Activated naive CD8-positive, alpha-beta T cell treated with anti-CD3 and anti-CD28 coated beads, Interleukin-2, amount 50 U/mL, for 24 hours (primary cell): ENCODE results near the gene LAMA3.

Source experiments
- ATAC-seq: fragments of 150-1000 bp; cut with Tn5 transposase; one replicate; pipeline ENCODE4 v1.10.0; 2021
- DNase-seq: peaks from one replicate; pipeline ENCODE4 v3.0.0; 2021
- H3K27ac Mint-ChIP-seq: one replicate; pipeline ENCODE4 v1.8.0; 2021; ENCODE audit warnings: mild to moderate bottlenecking, mixed read lengths
- H3K27me3 Mint-ChIP-seq: one replicate; pipeline ENCODE4 v1.8.0; 2021; ENCODE audit warnings: mixed read lengths
- H3K36me3 Mint-ChIP-seq: one replicate; pipeline ENCODE4 v1.8.0; 2021; ENCODE audit warnings: low read depth, mixed read lengths
- H3K4me1 Mint-ChIP-seq: one replicate; pipeline ENCODE4 v1.8.0; 2021; ENCODE audit warnings: mixed read lengths
- H3K4me3 Mint-ChIP-seq: one replicate; pipeline ENCODE4 v1.8.0; 2021; ENCODE audit warnings: mild to moderate bottlenecking, moderate library complexity, mixed read lengths
- H3K9me3 Mint-ChIP-seq: one replicate; pipeline ENCODE4 v1.8.0; 2021; ENCODE audit warnings: mixed read lengths

The LAMA3 gene

DNA sequence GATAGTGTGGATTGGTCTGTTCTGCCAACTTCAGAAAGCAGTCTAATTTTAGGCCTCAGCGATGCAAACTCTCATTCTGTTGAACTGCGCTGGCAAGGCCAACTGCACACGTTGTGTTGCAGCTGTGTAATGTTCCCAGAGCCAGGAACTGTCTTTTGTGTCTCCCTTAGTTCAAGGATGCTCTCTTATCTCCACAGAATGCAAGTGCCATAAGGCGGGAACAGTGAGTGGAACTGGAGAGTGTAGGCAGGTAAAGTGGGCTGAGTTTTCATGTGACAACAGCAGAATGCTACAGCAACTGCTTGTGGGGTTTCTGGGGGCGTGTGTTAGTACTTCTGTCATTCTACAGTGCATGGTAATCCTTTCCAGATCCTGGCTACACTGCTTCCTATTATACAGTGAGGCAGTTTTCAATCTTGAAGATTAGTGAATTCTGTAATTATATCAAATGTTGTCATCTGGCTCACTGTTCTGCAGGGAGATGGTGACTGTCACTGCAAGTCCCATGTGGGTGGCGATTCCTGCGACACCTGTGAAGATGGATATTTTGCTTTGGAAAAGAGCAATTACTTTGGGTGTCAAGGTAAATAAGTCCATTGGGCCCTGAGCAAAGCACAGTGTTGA lies 125.8 kb downstream of the LAMA3 start:
- peaks cover 16% of the 10 kb centered on the region for H3K4me1 Mint-ChIP-seq
- H3K4me3 Mint-ChIP-seq: no peak overlapping the region
- H3K36me3 Mint-ChIP-seq: peaks cover 2% of the 10 kb centered on the region
- H3K9me3 Mint-ChIP-seq: no peaks in the 10 kb centered on the region
- peaks cover 4% of the 10 kb centered on the region for H3K27me3 Mint-ChIP-seq
- DNase-seq (no peak), ATAC-seq (no peak)
- H3K27ac Mint-ChIP-seq: no peak overlapping the region

DNA sequence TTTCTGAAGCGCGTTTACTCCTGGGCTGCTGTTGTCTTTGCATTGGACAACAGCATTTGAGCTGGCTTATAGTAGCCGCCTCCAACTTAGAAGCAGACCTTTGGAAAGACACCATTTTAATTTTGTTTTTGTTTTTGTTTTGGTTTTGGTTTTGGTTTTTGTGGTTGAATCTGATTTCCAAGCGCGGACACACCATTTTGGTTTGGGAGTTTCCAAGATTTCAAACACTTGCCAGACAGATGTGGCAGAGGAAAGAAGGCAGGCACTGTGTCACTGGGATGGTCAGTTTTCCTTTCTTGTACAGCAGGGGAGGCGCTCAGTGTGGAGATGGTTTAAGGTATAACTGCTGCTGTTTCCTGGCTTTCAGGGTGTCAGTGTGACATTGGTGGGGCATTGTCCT lies 126.8 kb downstream of the LAMA3 start:
- H3K27ac Mint-ChIP-seq: no peak overlapping the region
- peaks cover 7% of the 10 kb centered on the region for H3K4me1 Mint-ChIP-seq
- H3K36me3 Mint-ChIP-seq: peaks cover 2% of the 10 kb centered on the region
- no peak overlapping the region for H3K4me3 Mint-ChIP-seq
- H3K27me3 Mint-ChIP-seq: peaks cover 4% of the 10 kb centered on the region
- DNase-seq (no peak), ATAC-seq (no peak)
- no peaks in the 10 kb centered on the region for H3K9me3 Mint-ChIP-seq

DNA sequence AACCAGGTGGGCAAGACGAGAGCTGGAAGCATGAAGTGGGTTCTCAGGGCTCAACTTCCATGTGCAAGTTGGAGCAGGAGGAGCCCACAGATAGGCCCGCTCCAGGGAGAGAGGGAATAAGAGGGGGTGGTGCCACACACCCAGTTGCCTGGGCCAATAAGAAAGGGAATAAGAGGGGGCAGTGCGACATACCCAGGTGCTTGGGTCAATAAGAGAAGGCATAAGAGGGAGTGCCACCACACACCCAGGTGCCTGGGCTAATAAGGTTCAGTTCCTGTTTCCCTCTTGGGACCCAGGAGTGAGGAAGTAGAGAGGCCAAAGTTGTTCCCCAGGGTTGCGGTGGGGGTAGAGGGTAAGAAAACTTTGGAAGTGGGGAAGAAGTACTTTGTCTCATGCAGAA lies 127.5 kb downstream of the LAMA3 start:
- Mint-ChIP-seq H3K9me3 (no peaks in the 10 kb centered on the region), H3K4me3 (no peak overlapping the region), H3K36me3 (no peaks in the 10 kb centered on the region), H3K4me1 (peaks cover 2% of the 10 kb centered on the region), H3K27me3 (peaks cover 1% of the 10 kb centered on the region), H3K27ac (no peak overlapping the region)
- ATAC-seq (no peak), DNase-seq (no peak)

DNA sequence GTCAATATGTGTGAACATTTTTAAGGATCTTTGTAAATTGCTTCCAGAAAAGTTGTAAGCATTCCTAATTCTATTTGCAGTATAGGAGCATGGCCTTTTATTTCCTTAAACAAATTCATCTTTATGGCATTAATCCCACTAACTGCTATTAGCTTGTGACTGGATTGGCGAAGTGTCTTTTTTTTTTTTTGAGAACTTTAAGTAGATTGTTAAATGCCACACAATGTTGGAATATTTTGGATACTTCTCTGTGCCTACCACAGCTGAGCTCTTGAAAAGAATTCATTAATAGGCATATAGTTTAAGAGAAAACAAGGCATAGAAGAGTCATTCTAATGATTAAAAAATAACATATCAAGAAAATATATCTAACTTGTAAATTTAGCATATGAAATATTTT lies 129.7 kb downstream of the LAMA3 start:
- no peaks in the 10 kb centered on the region for H3K9me3 Mint-ChIP-seq
- ATAC-seq (no peak), DNase-seq (no peak)
- H3K27ac Mint-ChIP-seq: no peak overlapping the region
- no peaks in the 10 kb centered on the region for H3K36me3 Mint-ChIP-seq
- H3K27me3 Mint-ChIP-seq: peaks cover 1% of the 10 kb centered on the region
- no peaks in the 10 kb centered on the region for H3K4me1 Mint-ChIP-seq
- no peak overlapping the region for H3K4me3 Mint-ChIP-seq

DNA sequence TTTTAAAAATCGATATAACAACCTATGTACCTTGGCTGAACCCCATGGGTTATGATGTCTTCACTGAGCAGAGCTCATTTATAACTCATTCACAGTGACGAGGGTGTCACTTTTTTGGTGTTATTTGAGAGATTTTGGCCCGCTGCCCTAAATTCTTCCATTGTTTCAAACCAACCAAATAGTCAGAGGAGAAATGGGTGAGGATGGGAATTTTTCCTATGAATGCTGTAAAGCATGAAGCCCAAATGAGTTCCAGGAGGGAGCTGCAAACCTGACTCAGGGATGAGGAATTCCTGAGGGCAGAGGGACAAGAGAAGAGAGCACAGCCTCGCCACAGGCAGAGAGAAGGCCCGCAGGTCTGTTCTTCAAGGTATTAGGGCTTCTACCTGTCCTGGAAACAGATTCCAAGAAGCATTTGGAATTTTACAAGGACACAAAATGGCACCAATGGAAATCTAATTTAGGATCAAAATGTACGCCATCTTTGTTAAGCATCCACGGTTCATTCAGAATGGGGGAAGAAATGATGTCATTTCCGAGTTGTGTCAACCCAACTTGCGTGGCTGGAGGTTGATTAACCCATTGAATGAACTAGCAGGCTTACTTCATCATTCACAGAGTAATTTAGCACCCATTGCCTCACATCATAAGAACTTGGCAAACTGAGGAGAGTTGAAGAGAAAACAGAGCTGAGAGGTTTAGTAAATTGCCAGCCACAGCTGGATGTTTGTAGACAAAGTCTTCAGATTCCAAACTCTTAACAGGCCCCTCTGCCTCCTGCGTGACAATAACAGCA lies 133.5 kb downstream of the LAMA3 start:
- DNase-seq: no peak
- peaks cover 1% of the 10 kb centered on the region for H3K27me3 Mint-ChIP-seq
- peaks cover 37% of the 10 kb centered on the region for H3K4me1 Mint-ChIP-seq
- H3K4me3 Mint-ChIP-seq: no peak overlapping the region
- no peak for ATAC-seq
- H3K9me3 Mint-ChIP-seq: no peaks in the 10 kb centered on the region
- H3K36me3 Mint-ChIP-seq: no peaks in the 10 kb centered on the region
- H3K27ac Mint-ChIP-seq: no peak overlapping the region

DNA sequence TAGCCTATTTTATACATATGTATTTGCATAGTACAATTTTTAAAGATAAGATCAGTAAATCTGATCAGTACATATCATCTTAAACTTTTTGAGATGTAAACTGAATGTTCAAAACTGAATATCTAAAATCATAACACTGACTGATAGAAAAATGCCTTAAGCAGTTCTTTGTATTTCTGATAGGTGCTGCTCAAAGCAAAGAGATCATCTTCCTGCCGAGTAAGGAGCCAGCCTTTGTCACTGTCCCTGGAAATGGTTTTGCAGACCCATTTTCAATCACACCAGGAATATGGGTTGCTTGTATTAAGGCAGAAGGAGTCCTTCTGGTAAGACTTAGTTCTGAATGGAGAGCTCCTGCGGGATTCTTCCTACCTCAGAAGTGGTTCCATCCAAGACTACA lies 135.0 kb downstream of the LAMA3 start:
- Mint-ChIP-seq H3K27ac (no peak overlapping the region), H3K36me3 (no peaks in the 10 kb centered on the region), H3K9me3 (no peaks in the 10 kb centered on the region), H3K4me3 (no peak overlapping the region), H3K4me1 (peaks cover 50% of the 10 kb centered on the region), H3K27me3 (no peaks in the 10 kb centered on the region)
- ATAC-seq (no peak), DNase-seq (no peak)

DNA sequence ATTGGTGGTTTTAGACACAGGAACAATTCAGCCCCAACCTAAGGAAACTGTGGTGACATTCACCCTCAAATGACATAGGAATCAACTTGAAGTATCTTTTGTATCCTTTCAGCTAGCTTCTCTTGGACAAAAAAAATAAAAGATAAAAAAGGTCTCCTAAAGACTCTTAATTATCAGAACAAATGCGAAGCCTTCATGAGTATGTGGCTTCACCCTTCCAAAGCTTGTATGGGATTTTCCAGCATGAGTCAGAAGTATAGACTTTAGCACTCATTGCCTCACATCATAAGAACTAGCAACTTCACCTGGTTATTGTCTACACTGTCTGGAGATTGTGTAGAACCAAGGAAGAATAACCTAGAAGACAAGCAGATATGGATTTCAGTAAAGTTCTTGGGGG lies 135.4 kb downstream of the LAMA3 start:
- DNase-seq (no peak), ATAC-seq (no peak)
- Mint-ChIP-seq H3K27ac (no peak overlapping the region), H3K36me3 (no peaks in the 10 kb centered on the region), H3K9me3 (no peaks in the 10 kb centered on the region), H3K27me3 (no peaks in the 10 kb centered on the region), H3K4me1 (peaks cover 52% of the 10 kb centered on the region), H3K4me3 (no peak overlapping the region)

DNA sequence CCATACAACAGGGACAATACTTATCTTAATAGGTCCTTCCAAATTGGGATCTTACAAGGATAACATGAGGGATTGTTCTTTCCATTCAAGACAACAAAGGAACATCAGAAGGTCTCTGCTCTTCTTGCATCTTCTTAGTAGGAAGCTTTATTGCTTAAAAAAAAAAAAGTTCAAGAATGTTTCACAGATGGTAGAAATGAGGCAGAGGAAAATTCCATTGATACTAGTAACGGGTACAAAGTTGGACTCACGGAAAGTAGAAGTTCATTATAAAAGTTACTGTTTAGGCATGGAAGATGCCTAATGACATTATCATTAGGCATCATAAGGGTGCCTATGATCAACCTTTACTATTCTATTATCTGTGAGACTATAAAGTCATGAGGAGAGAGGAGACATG lies 136.2 kb downstream of the LAMA3 start:
- Mint-ChIP-seq H3K27me3 (no peaks in the 10 kb centered on the region), H3K36me3 (no peaks in the 10 kb centered on the region), H3K4me3 (no peak overlapping the region), H3K27ac (no peak overlapping the region), H3K9me3 (no peaks in the 10 kb centered on the region), H3K4me1 (peaks cover 52% of the 10 kb centered on the region)
- ATAC-seq (no peak), DNase-seq (no peak)

DNA sequence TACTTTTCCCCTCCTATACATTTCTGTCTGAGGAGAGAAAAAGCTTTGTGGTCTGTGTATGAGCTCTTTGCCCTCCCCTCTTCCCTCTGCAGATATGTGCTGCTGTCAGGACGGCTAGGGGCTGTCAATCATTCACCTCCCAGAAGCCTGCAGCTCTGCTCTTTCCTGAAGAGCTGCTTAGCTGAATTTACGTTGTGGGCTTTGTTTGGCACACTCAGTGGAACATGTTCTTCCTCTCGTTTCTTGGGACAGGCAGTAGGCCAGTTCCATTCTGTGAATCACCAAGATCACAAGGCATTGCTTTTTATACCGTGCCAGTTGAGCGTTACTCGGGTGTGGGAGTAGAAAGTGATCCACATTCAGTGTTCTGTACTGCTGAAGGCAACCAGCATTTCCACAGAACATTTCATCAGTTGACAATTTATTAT lies 136.7 kb downstream of the LAMA3 start:
- Mint-ChIP-seq H3K27me3 (no peaks in the 10 kb centered on the region), H3K4me3 (no peak overlapping the region), H3K4me1 (peaks cover 52% of the 10 kb centered on the region), H3K36me3 (no peaks in the 10 kb centered on the region), H3K9me3 (no peaks in the 10 kb centered on the region), H3K27ac (peak overlapping the region; percentile 4)
- DNase-seq (peak; percentile 5), ATAC-seq (peak; percentile 54)

DNA sequence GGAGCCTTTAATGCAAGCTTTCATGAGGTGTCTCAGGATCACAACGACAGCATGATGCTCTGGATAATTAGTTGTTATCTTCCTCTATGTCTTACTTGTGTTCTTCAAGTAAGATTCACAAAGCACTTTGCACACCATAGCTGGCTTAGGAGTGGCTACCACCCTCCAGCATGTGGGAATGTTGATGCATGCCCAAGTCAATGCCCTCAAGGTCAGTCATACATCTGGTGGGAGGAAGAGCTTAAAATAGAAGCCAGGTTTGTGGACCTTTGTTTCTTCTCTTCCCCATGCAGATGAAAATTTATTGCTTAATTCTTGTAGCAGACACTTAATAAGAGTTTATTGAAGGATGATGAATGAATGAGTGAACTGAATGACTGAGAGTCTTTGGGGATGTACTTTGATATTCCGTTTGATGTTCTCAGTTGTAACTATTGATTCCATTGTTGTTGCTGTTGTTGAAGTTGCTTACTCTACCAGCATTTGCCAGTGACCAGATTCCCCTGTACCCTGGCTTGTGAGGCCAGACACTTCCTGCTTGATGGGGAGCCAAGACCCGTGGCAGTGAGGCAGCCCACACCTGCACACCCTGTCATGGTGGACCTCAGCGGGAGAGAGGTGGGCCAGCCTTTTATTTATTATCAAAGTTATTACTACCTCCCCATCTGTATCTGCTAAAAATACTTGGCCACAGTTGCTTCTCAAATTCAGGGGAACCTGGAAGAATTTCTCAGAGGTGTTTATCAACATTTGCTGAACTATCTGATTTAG lies 137.8 kb downstream of the LAMA3 start:
- Mint-ChIP-seq H3K9me3 (no peaks in the 10 kb centered on the region), H3K4me1 (peaks cover 52% of the 10 kb centered on the region), H3K27me3 (no peaks in the 10 kb centered on the region), H3K36me3 (no peaks in the 10 kb centered on the region), H3K4me3 (no peak overlapping the region), H3K27ac (no peak overlapping the region)
- ATAC-seq (no peak), DNase-seq (no peak)

DNA sequence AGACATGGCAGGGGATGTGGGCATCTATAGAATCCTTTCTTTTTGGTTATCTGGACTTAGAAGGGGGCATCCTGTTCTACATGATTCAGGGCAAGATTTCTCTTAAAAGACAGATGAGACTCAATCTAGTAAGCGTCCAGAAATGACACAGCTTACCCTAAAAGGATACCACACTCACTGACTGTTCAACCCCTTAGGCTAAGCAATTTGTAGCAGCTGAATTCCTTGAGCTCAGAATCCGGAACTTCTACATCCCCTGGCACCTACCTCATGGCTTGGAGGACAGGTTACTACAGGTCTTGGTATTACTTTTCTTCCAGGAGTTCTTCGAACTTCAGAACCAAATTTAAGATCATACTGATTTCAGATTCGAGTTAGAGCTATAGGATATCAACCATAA lies 138.4 kb downstream of the LAMA3 start:
- H3K27ac Mint-ChIP-seq: no peak overlapping the region

DNA sequence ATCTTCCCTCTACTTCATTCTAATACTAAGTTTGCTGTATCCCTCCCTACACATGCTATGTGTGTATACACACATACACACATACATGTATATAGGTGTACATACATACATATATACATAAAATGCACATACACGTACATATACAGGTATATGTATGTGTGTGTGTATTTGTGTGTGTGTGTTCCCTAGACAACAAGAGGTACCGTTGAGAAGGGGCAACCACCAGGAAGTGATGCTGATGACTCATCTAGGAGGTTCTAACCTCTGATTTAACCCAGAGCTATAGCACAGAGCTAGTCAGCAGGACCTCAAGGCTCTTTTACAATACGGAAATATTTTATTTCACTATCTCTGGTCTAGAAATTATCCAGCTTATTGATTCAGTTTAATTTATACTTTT lies 139.2 kb downstream of the LAMA3 start:
- Mint-ChIP-seq H3K27ac (peak overlapping the region; percentile 61), H3K36me3 (no peaks in the 10 kb centered on the region), H3K4me3 (no peak overlapping the region), H3K9me3 (no peaks in the 10 kb centered on the region), H3K4me1 (peaks cover 52% of the 10 kb centered on the region), H3K27me3 (no peaks in the 10 kb centered on the region)
- ATAC-seq: peak; percentile 94
- peak; percentile 35 for DNase-seq

More for the DNA sequence above, 138.4 kb downstream of the LAMA3 start:
- ATAC-seq (no peak), DNase-seq (no peak)
- H3K4me3 Mint-ChIP-seq: no peak overlapping the region
- H3K27me3 Mint-ChIP-seq: no peaks in the 10 kb centered on the region
- H3K4me1 Mint-ChIP-seq: peaks cover 52% of the 10 kb centered on the region
- H3K36me3 Mint-ChIP-seq: no peaks in the 10 kb centered on the region
- H3K9me3 Mint-ChIP-seq: no peaks in the 10 kb centered on the region

DNA sequence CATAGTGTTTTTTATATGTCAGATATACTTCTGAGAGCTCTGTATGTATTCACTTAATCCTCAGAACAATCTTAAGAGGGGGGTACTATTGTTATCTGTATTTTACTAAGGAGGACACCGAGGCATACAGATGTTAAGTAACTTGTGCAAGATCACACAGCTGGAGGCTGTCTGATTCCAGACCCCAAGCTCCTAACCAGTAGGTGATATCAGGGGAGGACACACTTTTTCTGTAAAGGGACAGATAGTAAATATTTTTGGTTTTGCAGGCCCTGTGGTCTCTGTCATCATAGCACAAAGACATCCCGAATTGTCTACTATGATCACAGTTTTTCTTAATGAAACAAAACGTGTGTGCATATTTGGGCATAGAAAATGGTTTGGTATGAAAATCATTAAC lies 143.7 kb downstream of the LAMA3 start:
- H3K4me1 Mint-ChIP-seq: peaks cover 16% of the 10 kb centered on the region
- no peak overlapping the region for H3K4me3 Mint-ChIP-seq
- no peaks in the 10 kb centered on the region for H3K9me3 Mint-ChIP-seq
- no peak for ATAC-seq
- no peaks in the 10 kb centered on the region for H3K36me3 Mint-ChIP-seq
- H3K27ac Mint-ChIP-seq: no peak overlapping the region
- no peak for DNase-seq
- no peaks in the 10 kb centered on the region for H3K27me3 Mint-ChIP-seq

DNA sequence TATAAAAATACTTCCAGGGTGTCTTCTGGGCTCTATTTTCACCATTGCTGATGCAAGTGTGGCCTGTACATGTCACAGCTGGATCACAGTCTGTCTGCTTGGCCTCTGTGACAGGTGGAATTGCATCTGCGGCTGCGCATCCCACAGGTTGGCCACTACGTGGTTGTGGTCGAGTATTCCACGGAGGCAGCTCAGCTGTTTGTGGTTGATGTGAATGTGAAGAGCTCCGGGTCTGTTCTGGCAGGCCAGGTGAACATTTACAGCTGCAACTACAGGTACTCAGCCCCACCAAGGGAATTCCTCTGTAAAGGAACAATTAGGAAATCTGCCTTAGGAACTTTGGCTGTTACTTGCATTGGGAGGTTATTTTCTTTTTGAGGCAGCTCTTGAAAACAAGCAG lies 144.5 kb downstream of the LAMA3 start:
- Mint-ChIP-seq H3K4me1 (peaks cover 11% of the 10 kb centered on the region), H3K9me3 (no peaks in the 10 kb centered on the region), H3K27me3 (no peaks in the 10 kb centered on the region), H3K4me3 (no peak overlapping the region), H3K36me3 (no peaks in the 10 kb centered on the region), H3K27ac (no peak overlapping the region)
- DNase-seq: no peak
- no peak for ATAC-seq

DNA sequence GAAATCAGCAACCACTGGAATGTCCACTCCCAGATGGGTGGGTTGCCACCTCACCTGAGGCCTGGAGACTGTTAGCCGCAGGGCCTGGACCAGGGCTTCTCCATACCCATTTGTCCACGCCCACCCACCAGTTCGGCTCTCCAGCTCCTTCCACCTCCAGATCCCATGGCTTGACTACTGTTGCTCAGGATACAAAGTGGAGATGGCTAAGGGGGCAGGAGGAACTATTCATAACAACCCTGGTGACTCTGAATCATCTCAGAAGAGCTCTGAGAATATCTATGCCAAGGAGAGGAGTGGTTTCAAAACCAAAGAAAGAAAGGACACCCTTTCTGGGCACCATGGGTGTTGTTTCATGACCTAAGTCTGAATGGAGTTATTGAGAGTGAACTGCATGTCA lies 145.8 kb downstream of the LAMA3 start:
- Mint-ChIP-seq H3K27ac (no peak overlapping the region), H3K4me1 (peaks cover 8% of the 10 kb centered on the region), H3K9me3 (no peaks in the 10 kb centered on the region), H3K4me3 (no peak overlapping the region), H3K36me3 (no peaks in the 10 kb centered on the region), H3K27me3 (no peaks in the 10 kb centered on the region)
- no peak for DNase-seq
- no peak for ATAC-seq
